H9 (cell line): ENCODE data around the gene EPO. TPM values are rescaled to one million over a fixed set of nuclear protein-coding genes. Genes with fewer than 3 reads are reported as not detected.
"Not testable (repeated sequence)": the region's sequence is repeated elsewhere in the genome, so short reads cannot be mapped to it uniquely, and the experiment has no call there.

Source experiments
- DNase-seq: peaks from one replicate; pipeline ENCODE4 v3.0.0-alpha.2; 2017
- H2AFZ ChIP-seq: one replicate; pipeline ENCODE4 v1.6.1; 2013; ENCODE audit warnings: mild to moderate bottlenecking, low read length, control low read depth, moderate library complexity
- H2AK5ac ChIP-seq: 2 replicates; pipeline ENCODE4 v1.6.1; 2013; ENCODE audit warnings: low read length, control low read depth, mixed read lengths; ENCODE audit not compliant: insufficient read length
- H2BK120ac ChIP-seq: one replicate; pipeline ENCODE4 v1.6.1; 2013; ENCODE audit warnings: low read depth, mild to moderate bottlenecking, low read length, control low read depth, inconsistent platforms; ENCODE audit not compliant: poor library complexity, severe bottlenecking
- H2BK12ac ChIP-seq: 2 replicates; pipeline ENCODE4 v1.6.1; 2013; ENCODE audit warnings: low read length, control low read depth, mixed read lengths, low read depth; ENCODE audit not compliant: insufficient read length
- H2BK15ac ChIP-seq: 2 replicates; pipeline ENCODE4 v1.6.1; 2013; ENCODE audit warnings: low read depth, low read length, control low read depth
- H2BK20ac ChIP-seq: one replicate; pipeline ENCODE4 v1.6.1; 2013; ENCODE audit warnings: low read depth, mild to moderate bottlenecking, low read length, control low read depth, inconsistent platforms; ENCODE audit not compliant: poor library complexity, severe bottlenecking
- H2BK5ac ChIP-seq: 2 replicates; pipeline ENCODE4 v1.6.1; 2013; ENCODE audit warnings: low read length, control low read depth, mixed read lengths; ENCODE audit not compliant: insufficient read length
- H3K14ac ChIP-seq: 2 replicates; pipeline ENCODE4 v1.6.1; 2013; ENCODE audit warnings: low read length, control low read depth; ENCODE audit not compliant: insufficient read depth
- H3K18ac ChIP-seq: 2 replicates; pipeline ENCODE4 v1.6.1; 2013; ENCODE audit warnings: low read depth, mild to moderate bottlenecking, mixed read lengths, low read length, control low read depth; ENCODE audit not compliant: insufficient read length
- H3K23ac ChIP-seq: 2 replicates; pipeline ENCODE4 v1.6.1; 2013; ENCODE audit warnings: low read length, control low read depth, mixed read lengths, low read depth; ENCODE audit not compliant: insufficient read length
- H3K23me2 ChIP-seq: 2 replicates; pipeline ENCODE4 v1.6.1; 2013; ENCODE audit warnings: low read depth, mild to moderate bottlenecking, mixed read lengths, low read length, control low read depth; ENCODE audit not compliant: insufficient read length, poor library complexity, severe bottlenecking
- H3K27ac ChIP-seq: 2 replicates; pipeline ENCODE4 v1.5.1; 2013; ENCODE audit warnings: low read length, control low read depth, mixed read lengths, low read depth; ENCODE audit not compliant: insufficient read length
- H3K27me3 ChIP-seq: 2 replicates; pipeline ENCODE4 v1.6.1; 2013; ENCODE audit warnings: low read length, control low read depth, inconsistent platforms; ENCODE audit not compliant: insufficient read depth
- H3K4ac ChIP-seq: 2 replicates; pipeline ENCODE4 v1.6.1; 2013; ENCODE audit warnings: low read depth, mild to moderate bottlenecking, control low read depth, inconsistent platforms, low read length, moderate library complexity
- H3K4me1 ChIP-seq: 2 replicates; pipeline ENCODE4 v1.6.1; 2013; ENCODE audit warnings: low read length, control low read depth, inconsistent platforms; ENCODE audit not compliant: insufficient read depth
- H3K4me2 ChIP-seq: 2 replicates; pipeline ENCODE4 v1.6.1; 2013; ENCODE audit warnings: low read length, control low read depth, mixed read lengths; ENCODE audit not compliant: insufficient read length, insufficient read depth
- H3K56ac ChIP-seq: 2 replicates; pipeline ENCODE4 v1.6.1; 2013; ENCODE audit warnings: low read depth, mild to moderate bottlenecking, mixed read lengths, low read length, control low read depth; ENCODE audit not compliant: insufficient read length
- H3K79me1 ChIP-seq: 2 replicates; pipeline ENCODE4 v1.6.1; 2013; ENCODE audit warnings: low read depth, mild to moderate bottlenecking, moderate library complexity, low read length, control low read depth, inconsistent platforms; ENCODE audit not compliant: insufficient read depth, poor library complexity, severe bottlenecking
- H3K79me2 ChIP-seq: 2 replicates; pipeline ENCODE4 v1.6.1; 2013; ENCODE audit warnings: low read length, control low read depth, inconsistent platforms; ENCODE audit not compliant: insufficient read depth
- H3K9ac ChIP-seq: 2 replicates; pipeline ENCODE4 v1.6.1; 2013; ENCODE audit warnings: low read length, control low read depth, mixed read lengths; ENCODE audit not compliant: insufficient read length; ENCODE audit errors: extremely low read depth
- H3K9me3 ChIP-seq: one replicate; pipeline ENCODE4 v1.6.1; 2013; ENCODE audit warnings: low read depth, low read length, inconsistent platforms; ENCODE audit not compliant: control insufficient read depth
- H3T11ph ChIP-seq: one replicate; pipeline ENCODE4 v1.6.1; 2013; ENCODE audit warnings: mild to moderate bottlenecking, low read length, control low read depth, inconsistent platforms
- H4K20me1 ChIP-seq: one replicate; pipeline ENCODE4 v1.6.1; 2013; ENCODE audit not compliant: control insufficient read depth, insufficient read length, insufficient read depth
- H4K5ac ChIP-seq: 2 replicates; pipeline ENCODE4 v1.6.1; 2013; ENCODE audit warnings: low read depth, mild to moderate bottlenecking, mixed read lengths, low read length, control low read depth; ENCODE audit not compliant: insufficient read length
- H4K8ac ChIP-seq: replicated peaks from 2 replicates; pipeline ENCODE4 v1.6.1; 2013; ENCODE audit warnings: low read length, control low read depth, mixed read lengths, low read depth; ENCODE audit not compliant: insufficient read length
- H4K91ac ChIP-seq: 2 replicates; pipeline ENCODE4 v1.6.1; 2013; ENCODE audit warnings: low read depth, mild to moderate bottlenecking, moderate library complexity, mixed read lengths, low read length, control low read depth; ENCODE audit not compliant: insufficient read length
- H3K27ac Mint-ChIP-seq, 3 experiments: 2 replicates in 2 of 3; 3 replicates in 1 of 3; pipeline ENCODE4 v1.8.0; 2020 to 2021; ENCODE audit warnings: mixed read lengths in 3 of 3, mild to moderate bottlenecking in 1 of 3, moderate library complexity in 1 of 3
- H3K27me3 Mint-ChIP-seq: 2 replicates; pipeline ENCODE4 v1.8.0; 2021; ENCODE audit warnings: low read depth, mild to moderate bottlenecking, moderate library complexity, mixed read lengths
- H3K36me3 Mint-ChIP-seq, 3 experiments: 2 replicates in 2 of 3; 3 replicates in 1 of 3; pipeline ENCODE4 v1.8.0; 2020 to 2021; ENCODE audit warnings: low read depth in 3 of 3, mixed read lengths in 3 of 3; ENCODE audit not compliant: insufficient read depth in 1 of 3
- H3K4me1 Mint-ChIP-seq, 2 experiments: 2 replicates each; pipeline ENCODE4 v1.8.0; 2020; ENCODE audit warnings: mixed read lengths in 2 of 2
- H3K4me3 Mint-ChIP-seq, 2 experiments: 2 replicates in 1 of 2; 3 replicates in 1 of 2; pipeline ENCODE4 v1.8.0; 2020 to 2021; ENCODE audit warnings: mild to moderate bottlenecking in 2 of 2, mixed read lengths in 2 of 2, moderate library complexity in 1 of 2
- H3K9me3 Mint-ChIP-seq, 2 experiments: 2 replicates in 1 of 2; 3 replicates in 1 of 2; pipeline ENCODE4 v1.8.0; 2020; ENCODE audit warnings: mild to moderate bottlenecking in 2 of 2, mixed read lengths in 2 of 2, moderate library complexity in 1 of 2
- WGBS: extraction: QIAGEN DNeasy Blood & Tissue Kit; methylation state at CpG from one replicate; pipeline ENCODE4 v1.1.7; 2013; ENCODE audit warnings: missing lambda C conversion rate, low lambda C conversion rate, mixed read lengths; ENCODE audit not compliant: insufficient read length; ENCODE audit errors: extremely low coverage; 5-methylcytosine and 5-hydroxymethylcytosine counted together
- total RNA-seq: library from RNA; stranded (reverse); gene quantifications from 2 replicates; pipeline ENCODE4 v1.2.1, GENCODE V29; 2021
- TF ChIP-seq, protein P1 (sequence below): fragments of 200-600 bp; sonication (generic); conservative IDR thresholded peaks from 3 replicates; pipeline ENCODE4 v1.8.0; 2021; ENCODE audit warnings: antibody characterized with exemption, mild to moderate bottlenecking

EPO gene
- total RNA-seq, 1 experiment from 2014 or later, result 0.44 TPM

DNA sequence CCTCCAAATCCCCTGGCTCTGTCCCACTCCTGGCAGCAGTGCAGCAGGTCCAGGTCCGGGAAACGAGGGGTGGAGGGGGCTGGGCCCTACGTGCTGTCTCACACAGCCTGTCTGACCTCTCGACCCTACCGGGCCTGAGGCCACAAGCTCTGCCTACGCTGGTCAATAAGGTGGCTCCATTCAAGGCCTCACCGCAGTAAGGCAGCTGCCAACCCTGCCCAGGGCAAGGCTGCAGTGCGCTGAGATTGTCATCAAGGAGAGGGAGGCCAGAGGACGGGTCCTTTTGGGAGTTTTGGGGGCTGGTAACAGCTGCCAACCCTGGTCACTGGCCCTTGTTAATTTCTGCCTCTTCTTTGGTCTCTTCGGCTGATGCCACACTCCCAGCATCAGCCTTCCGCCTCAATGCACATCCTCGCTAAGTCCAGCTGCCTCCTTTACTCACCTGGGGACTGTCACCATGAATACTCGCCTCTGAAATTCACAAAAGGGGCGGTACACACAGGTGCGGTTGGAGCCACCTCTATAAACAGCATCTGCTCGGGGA is 3.5 kb downstream of the EPO start:
- Mint-ChIP-seq H3K4me1 (peaks cover 13 to 21% of the 10 kb centered on the region in 2 experiments), H3K4me3 (no peak overlapping the region), H3K9me3 (peaks cover 3 to 6% of the 10 kb centered on the region in 2 experiments; a peak in 4 of 5 replicates), H3K27me3 (peaks cover 74% of the 10 kb centered on the region), H3K36me3 (no peaks in the 10 kb centered on the region; a peak in 2 of 7 replicates), H3K27ac (no peak overlapping the region)
- no peak overlapping the region for H4K91ac ChIP-seq
- no peak overlapping the region for H3K56ac ChIP-seq
- H3K4me1 ChIP-seq, result no peaks in the 10 kb centered on the region
- no peak overlapping the region for H3K4ac ChIP-seq
- peaks cover 9% of the 10 kb centered on the region; the same call in 1 of the 2 replicates for H3K27me3 ChIP-seq
- TF ChIP-seq, protein P1, sequence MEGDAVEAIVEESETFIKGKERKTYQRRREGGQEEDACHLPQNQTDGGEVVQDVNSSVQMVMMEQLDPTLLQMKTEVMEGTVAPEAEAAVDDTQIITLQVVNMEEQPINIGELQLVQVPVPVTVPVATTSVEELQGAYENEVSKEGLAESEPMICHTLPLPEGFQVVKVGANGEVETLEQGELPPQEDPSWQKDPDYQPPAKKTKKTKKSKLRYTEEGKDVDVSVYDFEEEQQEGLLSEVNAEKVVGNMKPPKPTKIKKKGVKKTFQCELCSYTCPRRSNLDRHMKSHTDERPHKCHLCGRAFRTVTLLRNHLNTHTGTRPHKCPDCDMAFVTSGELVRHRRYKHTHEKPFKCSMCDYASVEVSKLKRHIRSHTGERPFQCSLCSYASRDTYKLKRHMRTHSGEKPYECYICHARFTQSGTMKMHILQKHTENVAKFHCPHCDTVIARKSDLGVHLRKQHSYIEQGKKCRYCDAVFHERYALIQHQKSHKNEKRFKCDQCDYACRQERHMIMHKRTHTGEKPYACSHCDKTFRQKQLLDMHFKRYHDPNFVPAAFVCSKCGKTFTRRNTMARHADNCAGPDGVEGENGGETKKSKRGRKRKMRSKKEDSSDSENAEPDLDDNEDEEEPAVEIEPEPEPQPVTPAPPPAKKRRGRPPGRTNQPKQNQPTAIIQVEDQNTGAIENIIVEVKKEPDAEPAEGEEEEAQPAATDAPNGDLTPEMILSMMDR, result no peak
- no peak overlapping the region for H2AK5ac ChIP-seq
- H2BK12ac ChIP-seq, result no peak overlapping the region
- H3K18ac ChIP-seq, result no peak overlapping the region
- H3K9me3 ChIP-seq, result no peaks in the 10 kb centered on the region
- H2BK15ac ChIP-seq, result no peak overlapping the region
- no peak overlapping the region for H3K14ac ChIP-seq
- no CpG with 5 or more reads among the region's 16 CpGs for WGBS
- H3K79me1 ChIP-seq, result no peaks in the 10 kb centered on the region
- no peak overlapping the region for H3K23ac ChIP-seq
- no peak overlapping the region for H2BK5ac ChIP-seq
- H3K9ac ChIP-seq, result no peak overlapping the region
- no peaks in the 10 kb centered on the region for H3K79me2 ChIP-seq
- no peak overlapping the region for H2AFZ ChIP-seq
- peaks cover 5% of the 10 kb centered on the region for H3K23me2 ChIP-seq
- H4K8ac ChIP-seq, result no peak overlapping the region
- H4K20me1 ChIP-seq, result no peaks in the 10 kb centered on the region
- no peak overlapping the region for H4K5ac ChIP-seq
- DNase-seq, result no peak
- H3T11ph ChIP-seq, result no peak overlapping the region
- H3K27ac ChIP-seq, result no peak overlapping the region
- H2BK120ac ChIP-seq, result no peak overlapping the region
- H3K4me2 ChIP-seq, result no peak overlapping the region
- H2BK20ac ChIP-seq, result no peak overlapping the region

DNA sequence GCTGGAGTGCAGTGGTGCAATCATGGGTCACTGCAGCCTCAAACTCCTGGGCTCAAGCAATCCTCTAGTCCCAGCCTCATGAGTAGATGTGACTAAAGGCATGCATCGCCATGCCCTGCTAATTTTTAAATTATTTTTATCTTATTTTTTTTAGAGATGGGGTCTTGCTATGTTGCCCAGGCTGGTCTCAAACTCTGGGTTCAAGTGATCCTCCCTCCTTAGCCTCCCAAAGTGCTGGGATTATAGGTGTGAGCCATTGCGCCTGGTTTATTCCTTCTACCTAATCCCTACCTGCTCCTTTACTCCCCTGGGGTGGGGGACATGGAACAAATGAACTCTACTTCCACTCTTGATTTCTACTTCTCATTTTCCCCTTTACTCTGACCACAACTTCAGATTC is 4.1 kb downstream of the EPO start:
- H2AFZ ChIP-seq, H3K4me2 ChIP-seq: not testable (repeated sequence)

More for the DNA sequence above, 4.1 kb downstream of the EPO start:
- H4K91ac ChIP-seq, H2AK5ac ChIP-seq, H2BK5ac ChIP-seq, H3K23ac ChIP-seq, DNase-seq, H3K9me3 ChIP-seq, H2BK12ac ChIP-seq, H4K8ac ChIP-seq, H4K5ac ChIP-seq, H3K27ac Mint-ChIP-seq, H3K79me2 ChIP-seq, H3K79me1 ChIP-seq, H3K23me2 ChIP-seq, H3K18ac ChIP-seq, H2BK20ac ChIP-seq, H2BK120ac ChIP-seq, H3K4me3 Mint-ChIP-seq, H3K27ac ChIP-seq, H3K56ac ChIP-seq, H3K9me3 Mint-ChIP-seq, H3K27me3 ChIP-seq, H3K14ac ChIP-seq, H4K20me1 ChIP-seq, H3T11ph ChIP-seq, H3K4ac ChIP-seq, H3K36me3 Mint-ChIP-seq, H3K4me1 ChIP-seq, H2BK15ac ChIP-seq, H3K9ac ChIP-seq: not testable (repeated sequence)
- Mint-ChIP-seq H3K4me1 (peaks cover 13 to 21% of the 10 kb centered on the region in 2 experiments), H3K27me3 (peaks cover 69% of the 10 kb centered on the region)
- no CpG with 5 or more reads among the region's 2 CpGs for WGBS
